IMR-90 (cell line): ENCODE data around the gene ANKRD27. TPM values are rescaled to one million over a fixed set of nuclear protein-coding genes. Genes with fewer than 3 reads are reported as not detected.

Source experiments
- ATAC-seq: fragments of 200-7000 bp; cut with Tn5 transposase; 2 replicates; pipeline ENCODE4 v1.9.1; 2020; ENCODE audit warnings: low read depth, mild to moderate bottlenecking, moderate library complexity
- BruUV-seq: library from RNA; stranded (reverse); fragments of 400-500 nt; replicated peaks from 2 replicates; lab custom pipeline; 2021; lab: Mats Ljungman, UMichigan
- CTCF ChIA-PET: fragments of 300-600 bp; formaldehyde crosslinking; extraction: SDS; loops from one replicate; lab custom pipeline; 2021; ENCODE audit warnings: antibody characterized with exemption; lab: Yijun Ruan, JAX
- POLR2A ChIA-PET: fragments of 300-600 bp; sonication (Branson Sonifier 250); formaldehyde crosslinking; loops from one replicate; lab custom pipeline; 2022; ENCODE audit warnings: antibody characterized with exemption; ENCODE audit not compliant: unreplicated experiment; lab: Charles Lee
- DNase-seq: peaks from one replicate; pipeline ENCODE4 v3.0.0; 2013
- H2AFZ ChIP-seq: replicated peaks from 2 replicates; pipeline ENCODE3; 2013; ENCODE audit warnings: low read length, mild to moderate bottlenecking; ENCODE audit not compliant: poor library complexity
- H2AK5ac ChIP-seq: 2 replicates; pipeline ENCODE4 v1.6.1; 2013; ENCODE audit warnings: low read depth, low read length, inconsistent platforms
- H2AK9ac ChIP-seq: replicated peaks from 2 replicates; pipeline ENCODE3; 2013; ENCODE audit warnings: mild to moderate bottlenecking, low read depth, low read length, moderate library complexity; ENCODE audit not compliant: poor library complexity
- H2BK120ac ChIP-seq: 2 replicates; pipeline ENCODE4 v1.6.1; 2013; ENCODE audit warnings: low read depth, low read length, inconsistent platforms
- H2BK15ac ChIP-seq: 3 replicates; pipeline ENCODE4 v1.6.1; 2013; ENCODE audit warnings: low read depth, low read length, inconsistent platforms
- H2BK20ac ChIP-seq: 2 replicates; pipeline ENCODE4 v1.6.1; 2013; ENCODE audit warnings: low read depth, mild to moderate bottlenecking, inconsistent platforms, low read length, moderate library complexity
- H2BK5ac ChIP-seq: 2 replicates; pipeline ENCODE4 v1.6.1; 2013; ENCODE audit warnings: mild to moderate bottlenecking, low read depth, low read length, inconsistent platforms; ENCODE audit not compliant: poor library complexity, severe bottlenecking
- H3K14ac ChIP-seq: replicated peaks from 2 replicates; pipeline ENCODE4 v1.6.1; 2013; ENCODE audit warnings: low read depth, low read length, inconsistent platforms
- H3K18ac ChIP-seq: 2 replicates; pipeline ENCODE4 v1.6.1; 2013; ENCODE audit warnings: low read depth, low read length, control low read depth
- H3K23ac ChIP-seq: 2 replicates; pipeline ENCODE4 v1.6.1; 2013; ENCODE audit warnings: low read depth, low read length, inconsistent platforms
- H3K27ac ChIP-seq: 2 replicates; pipeline ENCODE4 v1.5.1; 2013; ENCODE audit warnings: mild to moderate bottlenecking, control low read depth, low read length; ENCODE audit not compliant: insufficient read depth
- H3K27me3 ChIP-seq: 2 replicates; pipeline ENCODE4 v1.6.1; 2013; ENCODE audit warnings: low read length; ENCODE audit not compliant: control insufficient read depth, insufficient read depth
- H3K36me3 ChIP-seq: 2 replicates; pipeline ENCODE4 v1.6.1; 2013; ENCODE audit warnings: low read length, mixed read lengths; ENCODE audit not compliant: control insufficient read depth, insufficient read depth
- H3K4ac ChIP-seq: 2 replicates; pipeline ENCODE4 v1.6.1; 2013; ENCODE audit warnings: low read depth, low read length, inconsistent platforms
- H3K4me1 ChIP-seq: 2 replicates; pipeline ENCODE4 v1.6.1; 2013; ENCODE audit warnings: low read length, mixed read lengths; ENCODE audit not compliant: control insufficient read depth, insufficient read depth
- H3K4me2 ChIP-seq: 2 replicates; pipeline ENCODE4 v1.6.1; 2013; ENCODE audit warnings: low read depth, mild to moderate bottlenecking, control low read depth, low read length, moderate library complexity
- H3K4me3 ChIP-seq: 2 replicates; pipeline ENCODE4 v1.5.1; 2013; ENCODE audit warnings: low read depth, mild to moderate bottlenecking, control low read depth, low read length, moderate library complexity; ENCODE audit not compliant: insufficient read depth
- H3K56ac ChIP-seq: 2 replicates; pipeline ENCODE4 v1.6.1; 2013; ENCODE audit warnings: low read length, inconsistent platforms; ENCODE audit not compliant: insufficient read depth; ENCODE audit errors: extremely low read depth
- H3K79me1 ChIP-seq, 2 experiments: 2 replicates each; pipeline ENCODE4 v1.6.1; 2013; ENCODE audit warnings: low read length in 2 of 2, inconsistent platforms in 1 of 2, low read depth in 1 of 2
- H3K9ac ChIP-seq: 2 replicates; pipeline ENCODE4 v1.6.1; 2013; ENCODE audit warnings: low read depth, low read length, control low read depth
- H3K9me1 ChIP-seq: 2 replicates; pipeline ENCODE4 v1.6.1; 2013; ENCODE audit warnings: low read length, inconsistent platforms; ENCODE audit not compliant: insufficient read depth
- H3K9me3 ChIP-seq: 2 replicates; pipeline ENCODE4 v1.6.1; 2013; ENCODE audit warnings: low read length; ENCODE audit not compliant: control insufficient read depth, insufficient read depth
- H4K20me1 ChIP-seq: 2 replicates; pipeline ENCODE4 v1.6.1; 2013; ENCODE audit warnings: low read length, inconsistent platforms; ENCODE audit not compliant: insufficient read depth
- H4K5ac ChIP-seq: 2 replicates; pipeline ENCODE4 v1.6.1; 2013; ENCODE audit warnings: mild to moderate bottlenecking, low read depth, low read length, control low read depth
- H4K8ac ChIP-seq, 2 experiments: 2 replicates each; pipeline ENCODE4 v1.6.1; 2013; ENCODE audit warnings: low read depth in 2 of 2, low read length in 2 of 2, control low read depth in 1 of 2, inconsistent platforms in 1 of 2
- H4K91ac ChIP-seq: 2 replicates; pipeline ENCODE4 v1.6.1; 2013; ENCODE audit warnings: low read depth, low read length, inconsistent platforms; ENCODE audit not compliant: insufficient read depth
- BHLHE40 ChIP-seq: fragments of 150-350 bp; IDR thresholded peaks from 2 replicates; pipeline ENCODE4 v1.6.1; 2016; ENCODE audit warnings: mild to moderate bottlenecking, low read depth, low read length
- CEBPB ChIP-seq: IDR thresholded peaks from 2 replicates; pipeline ENCODE4 v1.6.1; 2012; ENCODE audit warnings: low read depth, low read length, improper control_type of control experiment
- CHD1 ChIP-seq: IDR thresholded peaks from 2 replicates; pipeline ENCODE4 v1.6.1; 2012; ENCODE audit warnings: low read depth, low read length, improper control_type of control experiment
- CTCF ChIP-seq: conservative IDR thresholded peaks from 2 replicates; pipeline ENCODE4 v1.5.1; 2012; ENCODE audit warnings: mild to moderate bottlenecking, low read depth, low read length, improper control_type of control experiment
- FOS ChIP-seq: fragments of 150-350 bp; IDR thresholded peaks from 2 replicates; pipeline ENCODE4 v1.6.1; 2016; ENCODE audit warnings: low read depth, low read length
- MAFK ChIP-seq: IDR thresholded peaks from 2 replicates; pipeline ENCODE4 v1.6.1; 2012; ENCODE audit warnings: low read depth, low read length, improper control_type of control experiment
- MAZ ChIP-seq: IDR thresholded peaks from 2 replicates; pipeline ENCODE4 v1.6.1; 2012; ENCODE audit warnings: low read depth, mild to moderate bottlenecking, low read length, improper control_type of control experiment, moderate library complexity, borderline replicate concordance
- MXI1 ChIP-seq: IDR thresholded peaks from 2 replicates; pipeline ENCODE4 v1.6.1; 2012; ENCODE audit warnings: low read depth, mild to moderate bottlenecking, low read length, moderate library complexity, borderline replicate concordance
- NFE2L2 ChIP-seq: fragments of 150-350 bp; IDR thresholded peaks from 2 replicates; pipeline ENCODE4 v1.6.1; 2016; ENCODE audit warnings: low read depth, mild to moderate bottlenecking, low read length
- RFX5 ChIP-seq: IDR thresholded peaks from 2 replicates; pipeline ENCODE4 v1.8.0; 2012; ENCODE audit warnings: low read depth, mild to moderate bottlenecking, low read length, moderate library complexity
- SMC3 ChIP-seq: fragments of 150-350 bp; IDR thresholded peaks from 2 replicates; pipeline ENCODE4 v1.6.1; 2016; ENCODE audit warnings: low read depth, mild to moderate bottlenecking, antibody characterized with exemption, low read length, moderate library complexity
- WGBS, 2 experiments: methylation state at CpG; one replicate each; pipeline versions ENCODE4 v1.1.5 to v1.1.7; 2013; ENCODE audit warnings: missing lambda C conversion rate in 2 of 2; ENCODE audit not compliant: insufficient read length in 1 of 2; ENCODE audit errors: extremely low coverage in 2 of 2; 5-methylcytosine and 5-hydroxymethylcytosine counted together
- dilution Hi-C: fragments of 300-500 bp; cut with HindIII; formaldehyde crosslinking; loops from one replicate; pipeline ENCODE4 v1.14.3; 2018; ENCODE audit warnings: low sequenced_read_pairs; ENCODE audit not compliant: unreplicated experiment
- in situ Hi-C: fragments of 300-500 bp; cut with MboI; formaldehyde crosslinking; loops from 3 replicates; pipeline ENCODE4 v1.14.3; 2019; ENCODE audit warnings: low sequenced_read_pairs, inconsistent platforms, mixed read lengths
- intact Hi-C: fragments of 100-400 bp; cut with micrococcal nuclease; formaldehyde crosslinking; loops from 2 replicates; pipeline ENCODE4 v1.10.0; 2022
- polyA plus RNA-seq, 3 experiments: library from polyadenylated mRNA; depleted of rRNA; stranded (reverse); fragments of >200 nt; gene quantifications; 2 replicates each; pipeline ENCODE4 v1.2.3, GENCODE V29; 2012; ENCODE audit warnings: low replicate concordance in 1 of 3
- total RNA-seq: library from RNA; depleted of rRNA; stranded (reverse); fragments of >200 nt; gene quantifications from 2 replicates; pipeline ENCODE4 v1.2.3, GENCODE V29; 2012
- TF ChIP-seq, protein P1 (sequence below): fragments of 150-350 bp; IDR thresholded peaks from 2 replicates; pipeline ENCODE4 v1.6.1; 2017; ENCODE audit warnings: mild to moderate bottlenecking, antibody characterized with exemption, low read length, low read depth

ANKRD27 gene
- total and polyA plus RNA-seq, 2 of the 4 experiments (the other 2 are of a cell fraction): 16.7 to 35.0 TPM

DNA sequence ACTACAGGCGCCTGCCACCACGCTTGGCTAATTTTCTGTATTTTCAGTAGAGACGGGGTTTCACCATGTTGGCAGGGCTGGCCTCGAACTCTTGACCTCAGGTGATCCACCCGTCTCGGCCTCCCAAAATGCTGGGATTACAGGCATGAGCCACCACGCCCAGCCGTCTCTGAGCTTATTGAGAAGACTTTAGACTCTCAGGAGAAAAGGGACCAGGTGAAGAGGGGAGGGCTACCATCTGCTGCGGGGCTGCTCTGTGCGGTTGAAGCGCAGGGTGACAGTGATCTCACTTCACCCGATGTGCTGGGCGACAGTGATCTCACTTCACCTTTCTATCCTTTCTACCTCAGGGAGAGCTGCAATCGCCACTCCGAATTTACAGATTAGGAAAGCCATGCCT is 68.7 kb downstream of the ANKRD27 start:
- DNase-seq (no peak), ATAC-seq (no peak)
- intact Hi-C loops: no loop called here
- H2AK9ac ChIP-seq: no peak overlapping the region
- no peaks in the 10 kb centered on the region for H3K9me3 ChIP-seq
- no peak overlapping the region for H2BK15ac ChIP-seq
- H3K9me1 ChIP-seq: no peaks in the 10 kb centered on the region
- no peak for TF ChIP-seq FOS
- TF ChIP-seq SMC3: no peak
- no peak for TF ChIP-seq NFE2L2
- TF ChIP-seq BHLHE40: no peak
- no peak for TF ChIP-seq CEBPB
- TF ChIP-seq MAZ: no peak
- TF ChIP-seq, protein P1, sequence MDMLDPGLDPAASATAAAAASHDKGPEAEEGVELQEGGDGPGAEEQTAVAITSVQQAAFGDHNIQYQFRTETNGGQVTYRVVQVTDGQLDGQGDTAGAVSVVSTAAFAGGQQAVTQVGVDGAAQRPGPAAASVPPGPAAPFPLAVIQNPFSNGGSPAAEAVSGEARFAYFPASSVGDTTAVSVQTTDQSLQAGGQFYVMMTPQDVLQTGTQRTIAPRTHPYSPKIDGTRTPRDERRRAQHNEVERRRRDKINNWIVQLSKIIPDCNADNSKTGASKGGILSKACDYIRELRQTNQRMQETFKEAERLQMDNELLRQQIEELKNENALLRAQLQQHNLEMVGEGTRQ: no peak
- TF ChIP-seq CTCF: no peak
- TF ChIP-seq CHD1: no peak
- TF ChIP-seq RFX5: no peak
- no peak for TF ChIP-seq MAFK
- TF ChIP-seq MXI1: no peak
- no peaks in the 10 kb centered on the region for H3K79me1 ChIP-seq
- ChIA-PET CTCF (no interaction called here), POLR2A (no interaction called here)
- H3K4me1 ChIP-seq: no peaks in the 10 kb centered on the region
- H3K27ac ChIP-seq: no peak overlapping the region
- H3K56ac ChIP-seq: no peak overlapping the region
- H3K14ac ChIP-seq: no peak overlapping the region
- no peak overlapping the region for H3K4ac ChIP-seq
- no peak overlapping the region for H2BK120ac ChIP-seq
- H3K36me3 ChIP-seq: peaks cover 53% of the 10 kb centered on the region
- H3K27me3 ChIP-seq: no peaks in the 10 kb centered on the region
- no peak overlapping the region for H2BK5ac ChIP-seq
- in situ Hi-C loops: no loop called here
- H3K4me2 ChIP-seq: no peak overlapping the region
- 92% methylated on average over 5 of the region's 15 CpGs; no CpG with 5 or more reads in 1 of the 2 experiments for WGBS, 2 experiments
- no peak overlapping the region for H4K8ac ChIP-seq
- no peak overlapping the region for H3K23ac ChIP-seq
- H4K91ac ChIP-seq: no peak overlapping the region
- H2AK5ac ChIP-seq: no peak overlapping the region
- no peak overlapping the region for H2BK20ac ChIP-seq
- H2AFZ ChIP-seq: no peak overlapping the region
- H3K9ac ChIP-seq: no peak overlapping the region
- BruUV-seq: no TSS peak
- no peak overlapping the region for H4K5ac ChIP-seq
- no peak overlapping the region for H3K18ac ChIP-seq
- H3K4me3 ChIP-seq: no peak overlapping the region
- no peaks in the 10 kb centered on the region for H4K20me1 ChIP-seq
- dilution Hi-C loops: no loop called here
